Urothelium cell line (cell line): ENCODE measurements around the gene PRMT6.
"Not testable (repeated sequence)": the region's sequence is repeated elsewhere in the genome, so short reads cannot be mapped to it uniquely, and the experiment has no call there.

Experiments
- DNase-seq: peaks from one replicate; pipeline ENCODE4 v3.0.0; 2011; ENCODE audit warnings: low spot score, mixed read lengths
- FAIRE-seq: peaks from 2 replicates; lab custom pipeline; 2011; peaks lifted over from hg19 to GRCh38; lab: Jason Lieb, UNC

Gene PRMT6

DNA sequence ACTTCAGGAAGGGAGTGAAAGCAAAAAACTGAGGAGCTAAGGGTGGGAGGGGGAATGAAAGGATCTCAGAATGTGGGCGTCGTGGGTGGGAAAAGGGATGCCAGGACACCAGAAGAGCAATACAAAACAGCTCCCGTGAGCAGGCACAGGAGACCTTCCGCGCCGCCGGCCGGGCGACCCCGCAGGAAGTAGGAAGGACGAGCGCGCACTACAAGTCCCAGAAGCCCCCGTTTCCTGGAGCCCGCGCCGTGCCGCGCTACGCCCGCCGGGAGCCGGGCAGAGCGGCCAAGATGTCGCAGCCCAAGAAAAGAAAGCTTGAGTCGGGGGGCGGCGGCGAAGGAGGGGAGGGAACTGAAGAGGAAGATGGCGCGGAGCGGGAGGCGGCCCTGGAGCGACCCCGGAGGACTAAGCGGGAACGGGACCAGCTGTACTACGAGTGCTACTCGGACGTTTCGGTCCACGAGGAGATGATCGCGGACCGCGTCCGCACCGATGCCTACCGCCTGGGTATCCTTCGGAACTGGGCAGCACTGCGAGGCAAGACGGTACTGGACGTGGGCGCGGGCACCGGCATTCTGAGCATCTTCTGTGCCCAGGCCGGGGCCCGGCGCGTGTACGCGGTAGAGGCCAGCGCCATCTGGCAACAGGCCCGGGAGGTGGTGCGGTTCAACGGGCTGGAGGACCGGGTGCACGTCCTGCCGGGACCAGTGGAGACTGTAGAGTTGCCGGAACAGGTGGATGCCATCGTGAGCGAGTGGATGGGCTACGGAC lies at the start of gene PRMT6:
TSS of gene PRMT6 (plus strand) at position 249 of the 771 bp plus-strand sequence. CDS start at position 291, 42 bp downstream.
- FAIRE-seq (no peak), DNase-seq (peak; percentile 88)

- DNase-seq (no peak), FAIRE-seq (no peak)
These were observed 47.2 kb upstream of the PRMT6 start for GRCh38 chr1:107009281-107009680.

- DNase-seq, result no peak
- no peak for FAIRE-seq
These were observed 45.9 kb upstream of the PRMT6 start for GRCh38 chr1:107010582-107010981.

- no peak for FAIRE-seq
These were observed 40.0 kb upstream of the PRMT6 start for GRCh38 chr1:107016376-107016978.

GRCh38 chr1:107018445-107018844 lies 38.0 kb upstream of the PRMT6 start:
- no peak for FAIRE-seq
- no peak for DNase-seq

More at GRCh38 chr1:107016376-107016978, 40.0 kb upstream of the PRMT6 start:
- DNase-seq, result no peak

DNA sequence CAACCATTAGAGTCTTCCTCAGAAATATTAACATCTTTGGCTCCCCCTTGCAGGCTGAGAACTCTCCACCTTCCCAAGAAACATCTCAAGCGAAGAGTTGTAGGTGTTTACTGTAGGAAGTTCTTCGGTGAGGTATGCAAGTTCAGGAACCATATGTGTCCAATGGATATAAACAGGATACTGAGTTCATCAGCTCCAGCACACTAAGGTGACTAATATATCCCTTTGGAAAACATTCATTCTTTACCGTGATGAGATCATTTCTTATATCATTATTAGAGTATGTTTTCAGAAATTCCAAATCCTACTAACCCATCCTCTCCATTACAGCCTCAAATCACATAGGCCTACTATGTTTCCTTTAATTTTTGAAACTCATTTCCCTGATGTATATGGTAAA lies 37.3 kb upstream of the PRMT6 start:
- DNase-seq (peak; percentile 5), FAIRE-seq (no peak)

GRCh38 chr1:107038874-107039273 lies 17.6 kb upstream of the PRMT6 start:
- FAIRE-seq, result not testable (repeated sequence)

GRCh38 chr1:107044310-107045220 lies 11.9 kb upstream of the PRMT6 start:
- DNase-seq, FAIRE-seq: not testable (repeated sequence)

More at GRCh38 chr1:107038874-107039273, 17.6 kb upstream of the PRMT6 start:
- DNase-seq, result not testable (repeated sequence)

GRCh38 chr1:107047602-107048001 lies 8.9 kb upstream of the PRMT6 start:
- DNase-seq, result no peak
- no peak for FAIRE-seq

GRCh38 chr1:107048241-107048640 lies 8.2 kb upstream of the PRMT6 start:
- DNase-seq (no peak), FAIRE-seq (no peak)

DNA sequence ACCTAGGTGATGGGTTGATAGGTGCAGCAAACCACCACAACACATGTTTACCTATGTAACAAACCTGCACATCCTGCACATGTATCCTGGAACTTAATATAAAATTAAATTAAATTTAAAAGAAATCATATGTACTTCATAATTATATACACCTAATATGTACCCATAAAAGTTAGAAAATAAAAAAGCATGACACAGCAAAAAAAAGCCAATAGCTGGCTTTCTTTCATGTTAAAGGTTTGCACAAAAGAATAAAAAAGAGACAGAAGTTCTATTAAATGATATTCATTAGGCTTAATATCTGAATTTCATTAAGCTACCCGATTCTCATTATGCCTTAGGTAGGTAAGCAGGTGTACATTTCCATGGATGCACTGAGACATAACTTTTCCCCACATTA lies 5.2 kb upstream of the PRMT6 start:
- no peak for FAIRE-seq

DNA sequence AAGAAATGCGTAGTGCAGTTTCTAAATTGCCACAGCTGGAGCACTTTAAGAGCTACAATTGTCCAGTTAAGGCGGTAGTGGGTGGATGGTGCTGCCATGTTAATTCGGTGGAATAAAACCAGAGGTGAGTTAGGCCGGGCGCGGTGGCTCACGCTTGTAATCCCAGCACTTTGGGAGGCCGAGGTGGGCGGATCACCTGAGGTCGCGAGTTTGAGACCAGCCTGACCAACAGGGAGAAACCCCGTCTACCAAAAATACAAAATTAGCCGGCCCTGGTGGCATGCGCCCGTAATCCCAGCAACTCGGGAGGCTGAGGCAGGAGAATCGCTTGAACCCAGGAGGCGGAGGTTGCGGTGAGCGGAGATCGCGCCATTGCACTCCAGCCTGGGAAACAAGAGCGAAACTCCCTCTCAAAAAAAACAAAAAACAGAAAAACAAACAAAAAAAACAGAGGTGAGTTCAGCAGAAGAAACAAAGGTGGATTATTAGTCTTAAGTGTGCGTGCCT lies 502 bp upstream of the PRMT6 start:
- not testable (repeated sequence) for DNase-seq, FAIRE-seq

More for the DNA sequence above, 5.2 kb upstream of the PRMT6 start:
- no peak for DNase-seq

DNA sequence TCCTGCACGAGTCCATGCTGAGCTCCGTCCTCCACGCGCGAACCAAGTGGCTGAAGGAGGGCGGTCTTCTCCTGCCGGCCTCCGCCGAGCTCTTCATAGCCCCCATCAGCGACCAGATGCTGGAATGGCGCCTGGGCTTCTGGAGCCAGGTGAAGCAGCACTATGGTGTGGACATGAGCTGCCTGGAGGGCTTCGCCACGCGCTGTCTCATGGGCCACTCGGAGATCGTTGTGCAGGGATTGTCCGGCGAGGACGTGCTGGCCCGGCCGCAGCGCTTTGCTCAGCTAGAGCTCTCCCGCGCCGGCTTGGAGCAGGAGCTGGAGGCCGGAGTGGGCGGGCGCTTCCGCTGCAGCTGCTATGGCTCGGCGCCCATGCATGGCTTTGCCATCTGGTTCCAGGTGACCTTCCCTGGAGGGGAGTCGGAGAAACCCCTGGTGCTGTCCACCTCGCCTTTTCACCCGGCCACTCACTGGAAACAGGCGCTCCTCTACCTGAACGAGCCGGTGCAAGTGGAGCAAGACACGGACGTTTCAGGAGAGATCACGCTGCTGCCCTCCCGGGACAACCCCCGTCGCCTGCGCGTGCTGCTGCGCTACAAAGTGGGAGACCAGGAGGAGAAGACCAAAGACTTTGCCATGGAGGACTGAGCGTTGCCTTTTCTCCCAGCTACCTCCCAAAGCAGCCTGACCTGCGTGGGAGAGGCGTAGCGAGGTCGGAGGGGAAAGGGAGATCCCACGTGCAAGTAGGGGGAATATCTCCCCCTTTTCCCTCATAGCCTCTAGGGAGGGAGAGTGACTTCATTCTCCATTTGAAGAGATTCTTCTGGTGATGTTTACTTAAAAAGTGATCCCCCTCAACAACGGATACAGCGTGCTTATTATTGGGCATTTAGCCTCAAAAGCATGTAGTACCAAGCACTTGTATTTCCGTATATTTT lies 991 bp downstream of the PRMT6 start:
- FAIRE-seq, result no peak
- DNase-seq, result peak; percentile 59

DNA sequence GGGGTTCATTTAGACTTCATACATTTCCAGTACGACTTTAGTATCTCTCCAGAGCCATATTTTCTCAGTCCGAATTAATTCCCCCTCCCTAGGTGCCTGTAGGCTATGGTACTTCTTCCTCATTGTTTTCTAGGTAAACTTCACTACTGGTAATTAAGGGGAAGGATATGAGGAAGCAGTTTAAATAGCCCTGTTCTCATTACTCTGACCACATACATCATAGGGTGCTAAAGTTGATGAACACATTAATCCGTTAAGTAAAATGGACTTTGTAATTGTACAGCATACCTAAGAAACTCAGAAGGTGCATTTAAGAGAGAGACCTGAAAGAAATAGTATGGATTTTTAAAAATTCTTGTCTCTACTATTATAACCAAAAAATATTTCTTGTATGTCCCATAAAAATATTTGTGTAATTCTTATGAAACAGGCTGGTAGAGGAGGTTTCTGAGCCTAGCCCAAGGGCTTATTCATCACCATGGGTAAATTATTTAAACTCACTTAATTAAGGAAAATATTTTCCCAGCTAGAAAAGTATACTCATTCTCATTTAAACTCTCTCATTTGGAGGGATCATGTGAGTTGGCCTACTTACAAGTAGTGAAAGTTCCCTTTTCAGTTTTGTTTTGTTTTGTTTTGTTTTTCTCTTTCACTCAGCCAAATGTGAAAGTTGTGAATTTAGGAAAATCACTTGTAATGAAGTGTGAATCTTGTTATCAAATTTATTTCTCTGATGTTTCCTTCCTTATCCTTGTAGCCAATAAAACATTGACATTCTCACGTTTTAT lies 2.0 kb downstream of the PRMT6 start:
- no peak for FAIRE-seq
- no peak for DNase-seq

DNA sequence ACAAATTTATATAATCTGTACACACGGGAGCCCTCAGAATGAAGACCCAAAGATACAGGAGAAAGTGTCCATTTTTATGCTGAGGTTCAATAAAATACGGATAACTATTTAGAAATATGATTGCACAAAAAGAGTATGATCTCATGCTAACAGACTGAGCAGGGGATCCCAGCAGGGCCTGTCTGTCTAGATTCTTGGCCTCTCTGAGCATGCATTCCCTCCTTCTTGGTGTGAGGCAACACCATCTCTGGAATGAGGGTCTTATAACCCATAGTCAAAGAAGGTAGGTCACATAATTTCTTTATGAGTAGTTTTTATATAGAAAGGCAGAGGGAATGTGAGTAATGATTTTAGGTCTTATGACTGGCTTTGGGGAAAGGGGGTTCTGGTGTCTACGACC lies 5.4 kb downstream of the PRMT6 start:
- FAIRE-seq (no peak), DNase-seq (no peak)

DNA sequence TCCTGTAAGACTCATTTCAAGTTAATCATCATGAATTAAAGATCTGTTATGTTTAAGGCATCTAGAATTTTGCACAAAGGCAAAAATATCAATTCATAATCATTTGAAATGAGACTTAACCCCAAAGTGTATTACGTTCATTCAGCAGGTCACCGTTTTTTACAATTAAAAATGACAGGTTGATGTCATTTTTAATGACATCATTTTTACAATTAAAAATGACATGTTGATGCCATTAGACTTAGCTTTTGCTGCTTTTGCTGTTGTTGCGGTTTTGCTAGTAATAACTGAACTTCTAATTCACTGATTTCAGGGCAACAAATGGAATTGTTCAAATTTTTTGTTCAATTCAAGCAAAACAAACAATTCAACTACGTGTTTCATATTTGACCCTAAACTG lies 17.0 kb downstream of the PRMT6 start:
- DNase-seq (no peak), FAIRE-seq (no peak)

GRCh38 chr1:107076841-107077240 lies 20.4 kb downstream of the PRMT6 start:
- no peak for FAIRE-seq
- DNase-seq, result peak; percentile 53

GRCh38 chr1:107079249-107079648 lies 22.8 kb downstream of the PRMT6 start:
- no peak for FAIRE-seq
- no peak for DNase-seq

DNA sequence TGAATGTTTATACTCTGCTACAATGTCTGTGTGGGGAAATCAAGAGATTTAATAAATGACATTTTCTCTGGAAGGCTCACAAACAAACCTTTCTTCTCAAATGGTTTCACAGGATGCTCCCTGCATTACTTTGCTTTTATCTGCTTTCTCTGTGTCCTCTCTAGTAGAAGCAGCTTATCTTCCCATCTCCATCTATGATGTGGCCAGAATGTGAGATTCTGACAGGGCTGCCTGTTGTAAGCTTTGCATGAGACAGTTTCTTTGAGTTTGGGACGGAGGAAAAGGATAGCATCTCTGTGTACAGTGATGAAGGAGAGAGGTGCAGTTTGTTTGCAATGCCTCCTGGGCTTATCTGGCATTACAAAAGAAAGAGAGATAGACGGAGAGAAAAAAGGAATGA lies 24.6 kb downstream of the PRMT6 start:
- FAIRE-seq (no peak), DNase-seq (no peak)
